A549 (cell line): ENCODE measurements around the gene CEP290. TPM values are rescaled to one million over a fixed set of nuclear protein-coding genes. Genes with fewer than 3 reads are reported as not detected.

Experiments
- ATAC-seq, 2 experiments: fragments of 200-7000 bp in 1 of 2; fragments of >200 bp in 1 of 2; cut with Nextera tagmentation in 1 of 2; cut with Tn5 transposase in 1 of 2; 3 replicates each; pipeline versions ENCODE4 v1.8.0 to v1.9.1; 2018 to 2020; ENCODE audit warnings: mild to moderate bottlenecking in 1 of 2, moderate library complexity in 1 of 2
- CTCF ChIA-PET: fragments of 300-600 bp; sonication (Branson Sonifier 250); formaldehyde crosslinking; extraction: SDS; loops from one replicate; lab custom pipeline; 2021; ENCODE audit warnings: antibody characterized with exemption, inconsistent platforms; lab: Yijun Ruan, JAX
- POLR2A ChIA-PET: fragments of 350-600 bp; formaldehyde crosslinking; extraction: SDS; loops from one replicate; lab custom pipeline; 2021; ENCODE audit warnings: antibody characterized with exemption, inconsistent platforms; lab: Yijun Ruan, JAX
- DNase-seq, 2 experiments: peaks; one replicate each; pipeline versions ENCODE4 v3.0.0 to v3.0.0-alpha.2; 2011 to 2016; ENCODE audit warnings: low read depth in 1 of 2, low spot score in 1 of 2
- FAIRE-seq: peaks from 2 replicates; lab custom pipeline; 2011; peaks lifted over from hg19 to GRCh38; lab: Jason Lieb, UNC
- H3K27ac ChIP-seq, 2 experiments: fragments of >200 bp; sonication (Bioruptor Twin); formaldehyde crosslinking; 3 replicates each; pipeline ENCODE4 v1.5.1; 2016 to 2017
- H3K4me1 ChIP-seq: fragments of >200 bp; sonication (Bioruptor Twin); formaldehyde crosslinking; 3 replicates; pipeline ENCODE4 v1.6.1; 2016
- H3K4me2 ChIP-seq: fragments of >200 bp; sonication (Bioruptor Twin); formaldehyde crosslinking; 3 replicates; pipeline ENCODE4 v1.6.1; 2016
- H3K4me3 ChIP-seq: fragments of >200 bp; sonication (Bioruptor Twin); formaldehyde crosslinking; 3 replicates; pipeline ENCODE4 v1.5.1; 2016
- H3K9me3 ChIP-seq: fragments of >200 bp; sonication (Bioruptor Twin); formaldehyde crosslinking; 3 replicates; pipeline ENCODE4 v1.6.1; 2016
- BCL3 ChIP-seq: fragments of >200 bp; sonication (Bioruptor Twin); formaldehyde crosslinking; IDR thresholded peaks from 3 replicates; pipeline ENCODE4 v1.6.1; 2016
- CEBPB ChIP-seq, 2 experiments: fragments of >200 bp in 1 of 2; sonication (Bioruptor Twin) in 1 of 2; formaldehyde crosslinking in 1 of 2; IDR thresholded peaks; 2 replicates each; pipeline ENCODE4 v1.6.1; 2012 to 2016
- CHD4 ChIP-seq: fragments of 200-600 bp; sonication (generic); IDR thresholded peaks from 2 replicates; pipeline ENCODE4 v1.6.1; 2016; ENCODE audit warnings: antibody characterized with exemption, mild to moderate bottlenecking, borderline replicate concordance
- ESRRA ChIP-seq: fragments of 150-350 bp; IDR thresholded peaks from 2 replicates; pipeline ENCODE4 v1.6.1; 2014; ENCODE audit warnings: mild to moderate bottlenecking, low read length, borderline replicate concordance
- FOSB ChIP-seq: fragments of 250-450 bp; sonication (Bioruptor Pico); IDR thresholded peaks from 2 replicates; pipeline ENCODE4 v1.5.0; 2020; ENCODE audit warnings: mild to moderate bottlenecking, moderate library complexity
- FOSL2 ChIP-seq, 2 experiments: fragments of 450-650 bp in 1 of 2; fragments of >200 bp in 1 of 2; sonication (Bioruptor Twin) in 1 of 2; formaldehyde crosslinking; IDR thresholded peaks; 2 replicates each; pipeline versions ENCODE4 v1.5.0 to v1.6.1; 2016 to 2020; ENCODE audit warnings: mild to moderate bottlenecking in 1 of 2, moderate library complexity in 1 of 2
- GATA3 ChIP-seq: IDR thresholded peaks from 2 replicates; pipeline ENCODE4 v1.6.1; 2012; ENCODE audit warnings: borderline replicate concordance
- HDAC2 ChIP-seq: fragments of 200-600 bp; sonication (generic); IDR thresholded peaks from 2 replicates; pipeline ENCODE4 v1.6.1; 2016
- HOXB5 ChIP-seq: fragments of 250-450 bp; sonication (Bioruptor Pico); IDR thresholded peaks from 2 replicates; pipeline ENCODE4 v1.5.0; 2020; ENCODE audit warnings: mild to moderate bottlenecking, moderate library complexity
- MAFK ChIP-seq: fragments of 450-650 bp; IDR thresholded peaks from 2 replicates; pipeline ENCODE4 v1.6.1; 2014; ENCODE audit not compliant: partially characterized antibody
- NFE2L2 ChIP-seq: fragments of 150-350 bp; conservative IDR thresholded peaks from 2 replicates; pipeline ENCODE4 v1.6.1; 2014; ENCODE audit warnings: low read length
- PHF8 ChIP-seq: fragments of 200-600 bp; sonication (generic); IDR thresholded peaks from 2 replicates; pipeline ENCODE4 v1.6.1; 2016; ENCODE audit warnings: low read depth, mild to moderate bottlenecking, antibody characterized with exemption, moderate library complexity, borderline replicate concordance
- POLR2A ChIP-seq: IDR thresholded peaks from 2 replicates; pipeline ENCODE4 v1.6.1; 2012; ENCODE audit warnings: mild to moderate bottlenecking, low read length
- RAD21 ChIP-seq, 2 experiments: fragments of >200 bp in 1 of 2; sonication (Bioruptor Twin) in 1 of 2; formaldehyde crosslinking in 1 of 2; IDR thresholded peaks in 1 of 2; conservative IDR thresholded peaks in 1 of 2; 2 replicates in 1 of 2; 3 replicates in 1 of 2; pipeline ENCODE4 v1.6.1; 2012 to 2018; ENCODE audit warnings: inconsistent platforms in 1 of 2
- RCOR1 ChIP-seq: fragments of 150-350 bp; IDR thresholded peaks from 2 replicates; pipeline ENCODE4 v1.6.1; 2014; ENCODE audit warnings: antibody characterized with exemption, low read length, low read depth
- RFX5 ChIP-seq: fragments of 450-650 bp; IDR thresholded peaks from 2 replicates; pipeline ENCODE4 v1.7.1; 2014; ENCODE audit warnings: antibody characterized with exemption, mild to moderate bottlenecking, moderate library complexity
- RNF2 ChIP-seq: fragments of 200-600 bp; sonication (generic); IDR thresholded peaks from 2 replicates; pipeline ENCODE4 v1.6.1; 2016; ENCODE audit warnings: low read depth, mild to moderate bottlenecking, antibody characterized with exemption, moderate library complexity, borderline replicate concordance
- SREBF2 ChIP-seq: fragments of 450-650 bp; IDR thresholded peaks from 2 replicates; pipeline ENCODE4 v1.6.1; 2014; ENCODE audit warnings: mild to moderate bottlenecking, moderate library complexity
- TFCP2L1 ChIP-seq: fragments of 250-450 bp; sonication (Bioruptor Pico); IDR thresholded peaks from 2 replicates; pipeline ENCODE4 v1.5.0; 2021; ENCODE audit warnings: mild to moderate bottlenecking
- TP53 ChIP-seq: fragments of 250-450 bp; sonication (Bioruptor Pico); IDR thresholded peaks from 2 replicates; pipeline ENCODE4 v1.5.0; 2021; ENCODE audit warnings: mild to moderate bottlenecking, moderate library complexity
- ZNF302 ChIP-seq: fragments of 250-450 bp; sonication (Bioruptor Pico); IDR thresholded peaks from 2 replicates; pipeline ENCODE4 v1.9.0; 2021; ENCODE audit warnings: inconsistent platforms, mild to moderate bottlenecking, moderate library complexity
- WGBS: methylation state at CpG from one replicate; pipeline ENCODE4 v1.1.6; 2017; ENCODE audit errors: missing lambda C conversion rate; 5-methylcytosine and 5-hydroxymethylcytosine counted together
- polyA plus RNA-seq, 4 experiments: library from polyadenylated mRNA; depleted of rRNA in 3 of 4; stranded (reverse); fragments of >200 nt; fragmentation: RNase III in 1 of 4; extraction: RNeasy Plus Mini Kit Qiagen cat#74134 plus additional on column Dnase treatment in 1 of 4; gene quantifications; 2 replicates in 3 of 4; 3 replicates in 1 of 4; pipeline ENCODE4 v1.2.3, GENCODE V29; 2011 to 2017
- TF ChIP-seq, protein P1 (sequence below): fragments of 250-450 bp; sonication (Bioruptor Pico); IDR thresholded peaks from 2 replicates; pipeline ENCODE4 v1.5.0; 2021; ENCODE audit warnings: mild to moderate bottlenecking, moderate library complexity, borderline replicate concordance

The CEP290 gene
- polyA plus RNA-seq, 2 of the 4 experiments (the other 2 are of a cell fraction), result 6.7 to 23.1 TPM

- no peak for FAIRE-seq
These were observed 57.7 kb downstream of the CEP290 start for GRCh38 chr12:88084210-88084609.

GRCh38 chr12:88083634-88084033 lies 58.3 kb downstream of the CEP290 start:
- no peak overlapping the region for H3K4me2 ChIP-seq
- TF ChIP-seq CHD4, result no peak
- TF ChIP-seq RNF2, result no peak
- no peak for TF ChIP-seq PHF8
- TF ChIP-seq TP53 (CRISPR knock-in tag), result no peak
- no peak for TF ChIP-seq RCOR1
- no peak for TF ChIP-seq NFE2L2
- no peaks in the 10 kb centered on the region for H3K9me3 ChIP-seq
- H3K27ac ChIP-seq, result no peak overlapping the region
- CTCF ChIA-PET, result no interaction called here
- no peak for DNase-seq
- no peaks in the 10 kb centered on the region for H3K4me1 ChIP-seq
- POLR2A ChIA-PET, result no interaction called here
- WGBS, result 79% methylated on average over 3 of the region's 3 CpGs
- no peak for ATAC-seq
- no peak overlapping the region for H3K4me3 ChIP-seq
- no peak for FAIRE-seq

More at GRCh38 chr12:88084210-88084609, 57.7 kb downstream of the CEP290 start:
- Histone ChIP-seq H3K4me1 (no peaks in the 10 kb centered on the region), H3K27ac (no peak overlapping the region), H3K4me3 (no peak overlapping the region), H3K4me2 (no peak overlapping the region), H3K9me3 (no peaks in the 10 kb centered on the region)
- no peak for TF ChIP-seq RNF2
- TF ChIP-seq RCOR1, result no peak
- no peak for TF ChIP-seq ESRRA
- TF ChIP-seq TFCP2L1 (CRISPR knock-in tag), result no peak
- no peak for TF ChIP-seq CEBPB (IDR thresholded peaks at IDR 0.05)
- TF ChIP-seq HOXB5 (CRISPR knock-in tag), result no peak
- TF ChIP-seq, protein P1, sequence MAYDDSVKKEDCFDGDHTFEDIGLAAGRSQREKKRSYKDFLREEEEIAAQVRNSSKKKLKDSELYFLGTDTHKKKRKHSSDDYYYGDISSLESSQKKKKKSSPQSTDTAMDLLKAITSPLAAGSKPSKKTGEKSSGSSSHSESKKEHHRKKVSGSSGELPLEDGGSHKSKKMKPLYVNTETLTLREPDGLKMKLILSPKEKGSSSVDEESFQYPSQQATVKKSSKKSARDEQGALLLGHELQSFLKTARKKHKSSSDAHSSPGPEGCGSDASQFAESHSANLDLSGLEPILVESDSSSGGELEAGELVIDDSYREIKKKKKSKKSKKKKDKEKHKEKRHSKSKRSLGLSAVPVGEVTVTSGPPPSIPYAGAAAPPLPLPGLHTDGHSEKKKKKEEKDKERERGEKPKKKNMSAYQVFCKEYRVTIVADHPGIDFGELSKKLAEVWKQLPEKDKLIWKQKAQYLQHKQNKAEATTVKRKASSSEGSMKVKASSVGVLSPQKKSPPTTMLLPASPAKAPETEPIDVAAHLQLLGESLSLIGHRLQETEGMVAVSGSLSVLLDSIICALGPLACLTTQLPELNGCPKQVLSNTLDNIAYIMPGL (CRISPR knock-in tag), result no peak
- TF ChIP-seq POLR2A, result no peak
- no peak for TF ChIP-seq GATA3
- no peak for DNase-seq
- WGBS, result 83% methylated on average over 4 of the region's 4 CpGs
- ChIA-PET CTCF (no interaction called here), POLR2A (no interaction called here)
- no peak for ATAC-seq

GRCh38 chr12:88081247-88081646 lies 60.6 kb downstream of the CEP290 start:
- no peak for DNase-seq
- Histone ChIP-seq H3K4me2 (no peak overlapping the region), H3K9me3 (no peaks in the 10 kb centered on the region), H3K4me3 (no peak overlapping the region), H3K27ac (no peak overlapping the region), H3K4me1 (no peaks in the 10 kb centered on the region)
- TF ChIP-seq GATA3, result no peak
- TF ChIP-seq MAFK, result peak; percentile 83
- ChIA-PET CTCF (no interaction called here), POLR2A (no interaction called here)
- ATAC-seq, result no peak
- no peak for FAIRE-seq

DNA sequence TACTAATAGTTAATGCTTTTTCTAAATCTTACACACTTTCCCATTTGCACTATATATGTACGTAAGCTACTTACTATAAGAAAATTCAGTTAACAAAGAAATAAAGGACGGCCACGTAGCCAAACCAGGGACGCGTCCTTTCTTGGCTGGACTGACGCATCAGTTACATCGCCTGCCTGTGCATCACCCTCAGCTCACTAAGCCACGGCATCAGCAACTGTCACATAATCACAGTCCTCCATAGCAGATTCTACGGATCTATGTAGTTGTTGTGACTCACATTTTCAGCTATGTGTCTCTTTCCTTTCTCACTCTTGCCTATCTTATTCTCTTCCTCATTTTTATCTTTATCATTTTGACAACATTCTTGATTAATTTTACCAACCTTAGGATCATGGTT lies 74.6 kb downstream of the CEP290 start:
- ATAC-seq, result no peak
- H3K4me3 ChIP-seq, result no peak overlapping the region
- peaks cover 4% of the 10 kb centered on the region; the same call in 1 of the 3 replicates for H3K4me1 ChIP-seq
- no peak overlapping the region for H3K4me2 ChIP-seq
- no peak overlapping the region for H3K27ac ChIP-seq
- 95% methylated on average over 9 of the region's 9 CpGs for WGBS
- H3K9me3 ChIP-seq, result no peaks in the 10 kb centered on the region
- FAIRE-seq, result no peak
- ChIA-PET POLR2A (no interaction called here), CTCF (interaction anchor here (0.7 to 0.9 kb wide), 2 partner anchors 71 to 403 kb away, joined by 3 to 5 read pairs; no protein-coding TSS in a partner anchor)
- TF ChIP-seq RAD21 (conservative IDR thresholded peaks at IDR 0.05 in 1 of 2, IDR thresholded peaks at IDR 0.05 in 1 of 2), result no peak
- DNase-seq, result no peak

- ATAC-seq, result no peak
- Histone ChIP-seq H3K27ac (no peak overlapping the region), H3K9me3 (no peaks in the 10 kb centered on the region), H3K4me2 (no peak overlapping the region), H3K4me1 (peaks cover 4% of the 10 kb centered on the region; the same call in 1 of the 3 replicates), H3K4me3 (no peak overlapping the region)
- FAIRE-seq, result no peak
- ChIA-PET POLR2A (no interaction called here), CTCF (no interaction called here)
- no peak for DNase-seq
- 91% methylated on average over 2 of the region's 2 CpGs for WGBS
- TF ChIP-seq RFX5 (no peak), BCL3 (no peak), FOSL2 (IDR thresholded peaks at IDR 0.05) (no peak), FOSL2 (CRISPR knock-in tag; IDR thresholded peaks at IDR 0.05) (no peak), ZNF302 (CRISPR knock-in tag) (no peak), HDAC2 (no peak), FOSB (no peak), HOXB5 (CRISPR knock-in tag) (no peak), SREBF2 (no peak), CEBPB (IDR thresholded peaks at IDR 0.05) (no peak)
- TF ChIP-seq, protein P1 (CRISPR knock-in tag), result no peak
These were observed 78.5 kb downstream of the CEP290 start for GRCh38 chr12:88063375-88063774.
